ENCODE data around the gene AQP12A. TPM values are rescaled to one million over a fixed set of nuclear protein-coding genes. Genes with fewer than 3 reads are reported as not detected.
"Not testable (repeated sequence)": the region's sequence is repeated elsewhere in the genome, so short reads cannot be mapped to it uniquely, and the experiment has no call there.

AQP12A gene
- total RNA-seq, 4 donors from 2014 or later = not detected

- H3K4me1 ChIP-seq; intact Hi-C loops (cut with DNase I); H3K9me3 ChIP-seq; H3K27ac ChIP-seq (replicated peaks in 1 of 4); H3K36me3 ChIP-seq; H3K27me3 ChIP-seq; H3K4me3 ChIP-seq: not testable (repeated sequence)
- DNase-seq (ENCODE audit: extremely low spot score) = peak; percentile 68
- 86% methylated on average over 16 of the region's 37 CpGs for WGBS
These were observed 9.0 kb upstream of the AQP12A start, which contains the start of gene AQP12B for GRCh38 chr2:240682431-240683224. AQP12B (minus strand) TSS chr2:240682885; CDS start chr2:240682837, 48 bp downstream.

GRCh38 chr2:240683329-240683979 is 8.2 kb upstream of the AQP12A start:
- DNase-seq (ENCODE audit: extremely low spot score) = peak; percentile 26
- H3K4me1 ChIP-seq; intact Hi-C loops (cut with DNase I); H3K9me3 ChIP-seq; H3K4me3 ChIP-seq; H3K36me3 ChIP-seq; H3K27ac ChIP-seq (replicated peaks in 1 of 4): not testable (repeated sequence)
- WGBS = no CpG with 5 or more reads among the region's 15 CpGs
- H3K27me3 ChIP-seq = peaks cover 0 to 15% (median 0%) of the 10 kb centered on the region in 4 donors

- 73% methylated on average over 13 of the region's 15 CpGs for WGBS
- H3K4me3 ChIP-seq; H3K9me3 ChIP-seq; H3K36me3 ChIP-seq; H3K27ac ChIP-seq (replicated peaks in 1 of 4); H3K4me1 ChIP-seq; intact Hi-C loops (cut with DNase I): not testable (repeated sequence)
- peak; percentile 62 for DNase-seq (ENCODE audit: extremely low spot score)
- peaks cover 0 to 18% (median 0%) of the 10 kb centered on the region in 4 donors for H3K27me3 ChIP-seq
These were observed 7.5 kb upstream of the AQP12A start for GRCh38 chr2:240683980-240684728.

- Histone ChIP-seq H3K4me3 (no peak overlapping the region), H3K27ac (replicated peaks in 1 of 4) (no peak overlapping the region), H3K9me3 (no peaks in the 10 kb centered on the region), H3K36me3 (no peaks in the 10 kb centered on the region), H3K27me3 (peaks cover 0 to 18% (median 0%) of the 10 kb centered on the region in 4 donors), H3K4me1 (no peaks in the 10 kb centered on the region)
- DNase-seq (ENCODE audit: extremely low spot score) = peak; percentile 68
- intact Hi-C loops (cut with DNase I) = no loop called here
- TF ChIP-seq POLR2A (IDR thresholded peaks at IDR 0.05; ENCODE audit: low read depth) = no peak
- TF ChIP-seq POLR2AphosphoS5 (IDR thresholded peaks at IDR 0.05) = no peak
- TF ChIP-seq CTCF (IDR thresholded peaks at IDR 0.05) = no peak
- no peak for TF ChIP-seq EP300 (IDR thresholded peaks at IDR 0.05)
- 48% methylated on average over 8 of the region's 10 CpGs for WGBS
These were observed 5.8 kb upstream of the AQP12A start for GRCh38 chr2:240685771-240686371.

GRCh38 chr2:240686460-240686859 is 5.2 kb upstream of the AQP12A start:
- intact Hi-C loops (cut with DNase I) = no loop called here

More at GRCh38 chr2:240686460-240686859, 5.2 kb upstream of the AQP12A start:
- TF ChIP-seq CTCF (IDR thresholded peaks at IDR 0.05) (no peak), EP300 (IDR thresholded peaks at IDR 0.05) (no peak), POLR2A (IDR thresholded peaks at IDR 0.05; ENCODE audit: low read depth) (no peak), POLR2AphosphoS5 (IDR thresholded peaks at IDR 0.05) (no peak)
- no peak overlapping the region for H3K27ac ChIP-seq (replicated peaks in 1 of 4)
- H3K4me1 ChIP-seq = no peaks in the 10 kb centered on the region
- peaks cover 0 to 18% (median 0%) of the 10 kb centered on the region in 4 donors for H3K27me3 ChIP-seq
- 66% methylated on average over 6 of the region's 6 CpGs for WGBS
- H3K9me3 ChIP-seq = no peaks in the 10 kb centered on the region
- no peak overlapping the region for H3K4me3 ChIP-seq
- no peak for DNase-seq (ENCODE audit: extremely low spot score)
- no peaks in the 10 kb centered on the region for H3K36me3 ChIP-seq

Measured in esophagus muscularis mucosa (tissue), 4 donors.